Fibroblast of the conjunctiva (primary cell): Measurements from ENCODE around the gene HINT3.
"Not testable (repeated sequence)": the region's sequence is repeated elsewhere in the genome, so short reads cannot be mapped to it uniquely, and the experiment has no call there.

ENCODE experiments used
- DNase-seq: peaks from one replicate; pipeline ENCODE4 v3.0.0-alpha.2; 2010; ENCODE audit warnings: low read depth

HINT3 gene

GRCh38 chr6:125962900-125963497 is 6.4 kb downstream of the HINT3 start:
- no peak for DNase-seq

DNA sequence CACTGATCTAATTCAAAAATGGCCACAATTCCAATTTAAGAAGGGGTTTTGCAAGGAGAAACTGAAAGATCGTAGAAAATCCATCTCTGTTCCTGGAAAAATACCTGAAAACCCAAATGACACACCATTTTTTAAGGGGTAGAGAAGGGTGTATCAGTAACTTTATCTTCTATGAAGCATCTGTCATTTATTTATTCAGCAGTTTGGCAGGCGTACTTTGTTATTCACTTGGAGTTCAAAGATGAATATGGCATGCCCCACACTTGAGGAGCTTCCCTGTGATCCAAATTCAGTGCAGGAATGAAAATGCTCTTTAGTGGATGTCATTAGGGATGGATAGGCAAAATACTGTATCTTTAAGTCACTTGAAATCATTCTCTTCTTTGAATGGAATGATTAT is 7.2 kb downstream of the HINT3 start:
- no peak for DNase-seq

DNA sequence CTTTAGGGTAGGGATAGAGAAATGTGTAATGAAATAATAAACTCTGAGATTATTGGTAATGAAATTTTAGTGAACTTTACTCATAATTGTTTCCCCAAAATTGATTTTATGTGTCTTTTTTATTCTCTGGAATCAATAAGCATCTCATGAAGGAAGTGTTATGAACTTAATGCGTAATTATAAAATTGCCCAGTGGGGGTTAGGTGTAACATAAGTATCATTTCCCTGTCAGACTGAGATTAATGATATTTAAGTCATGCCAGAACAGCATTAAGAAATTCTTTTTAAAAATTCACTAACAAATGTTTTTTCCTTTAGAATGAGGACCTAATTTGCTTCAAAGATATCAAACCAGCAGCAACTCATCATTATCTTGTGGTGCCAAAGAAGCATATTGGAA is 10.0 kb downstream of the HINT3 start:
- no peak for DNase-seq

GRCh38 chr6:125968493-125968892 is 11.9 kb downstream of the HINT3 start:
- no peak for DNase-seq

DNA sequence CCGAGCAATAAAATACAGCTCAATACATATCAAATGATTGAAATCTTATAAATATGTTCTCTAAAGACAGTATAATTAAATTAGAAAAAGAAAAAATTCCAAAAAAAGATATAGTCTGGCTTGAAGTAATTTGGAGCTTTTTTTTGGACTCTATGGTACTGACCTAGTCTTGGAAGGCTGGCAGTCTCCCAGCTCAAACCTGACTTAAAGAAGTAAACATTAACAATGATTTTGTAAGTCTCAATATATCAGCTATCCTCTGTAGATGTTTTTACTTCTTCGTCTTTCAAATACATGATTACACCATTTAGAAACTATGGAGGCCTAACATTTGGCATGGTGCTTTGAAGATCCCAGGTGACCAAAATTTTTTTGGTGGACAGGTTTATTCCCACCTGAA is 14.2 kb downstream of the HINT3 start:
- DNase-seq: no peak

GRCh38 chr6:125972478-125972877 is 15.9 kb downstream of the HINT3 start:
- not testable (repeated sequence) for DNase-seq

GRCh38 chr6:125974214-125974866 is 17.8 kb downstream of the HINT3 start:
- peak; percentile 65 for DNase-seq

DNA sequence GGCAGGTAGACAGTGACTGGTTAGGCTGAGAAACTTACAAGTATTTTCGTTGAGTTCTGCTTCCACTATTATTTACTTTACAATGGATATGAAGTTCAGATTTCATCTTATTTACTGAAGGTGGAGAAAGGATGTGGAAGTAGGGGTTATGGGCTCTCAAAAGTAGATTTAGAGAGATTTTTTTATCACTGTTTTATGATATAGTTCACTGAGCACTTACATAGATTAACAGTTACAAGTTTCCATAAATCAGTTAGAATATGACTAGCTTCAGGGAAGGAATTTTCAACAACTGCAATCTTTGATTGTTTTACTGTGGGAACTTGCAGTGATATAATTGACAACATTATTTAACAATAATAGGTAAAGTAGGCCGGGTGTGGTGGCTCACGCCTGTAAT is 22.5 kb downstream of the HINT3 start:
- DNase-seq: no peak

DNA sequence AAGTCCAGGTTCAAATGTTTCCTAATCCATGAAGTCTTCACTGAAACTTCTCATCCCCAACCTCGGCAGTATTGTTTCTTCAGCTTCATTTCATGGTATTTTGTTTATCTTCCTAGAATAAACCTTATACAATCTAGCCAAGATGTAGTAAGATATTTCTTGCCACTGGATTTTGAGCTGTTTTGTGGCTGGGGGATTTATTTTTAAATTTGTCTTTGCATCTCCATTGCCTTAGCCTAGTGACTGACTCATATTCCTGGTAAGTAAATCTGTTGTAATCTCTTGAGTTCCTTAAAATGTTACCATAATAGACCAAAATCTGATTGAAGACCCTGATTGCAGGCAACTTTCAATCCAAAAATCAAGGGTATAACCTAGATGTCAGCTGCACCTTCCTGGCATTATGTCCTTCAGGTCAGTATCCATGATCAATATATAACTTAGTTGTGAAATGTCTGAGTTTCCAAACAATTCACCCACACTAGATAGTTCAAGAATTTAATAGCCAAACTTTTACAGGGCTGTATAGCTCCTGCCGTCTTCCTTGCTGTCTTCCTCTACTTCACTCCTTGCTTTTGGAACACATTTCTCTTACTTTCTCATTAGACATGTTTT is 25.1 kb downstream of the HINT3 start:
- no peak for DNase-seq

GRCh38 chr6:125983246-125983945 is 26.8 kb downstream of the HINT3 start:
- peak; percentile 72 for DNase-seq

DNA sequence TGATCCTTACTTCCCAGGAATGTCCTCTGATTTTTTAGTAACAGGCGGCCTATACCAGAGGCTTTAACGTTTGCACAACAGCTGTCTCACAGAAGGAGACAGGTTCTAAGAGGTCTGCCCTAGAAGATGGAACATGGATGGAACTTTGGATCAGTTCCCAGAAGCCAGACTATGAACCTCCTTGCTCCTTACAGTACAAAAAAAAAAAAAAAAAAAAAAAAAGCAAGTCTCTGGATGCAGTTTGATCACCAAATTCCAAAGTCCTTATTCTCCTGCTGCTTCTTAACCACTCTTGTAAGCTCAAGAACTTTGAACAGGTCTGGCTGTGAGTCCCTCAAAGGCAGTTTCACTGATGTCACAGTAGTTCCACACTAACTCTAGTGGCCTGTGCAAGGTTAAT is 27.7 kb downstream of the HINT3 start:
- DNase-seq: peak; percentile 58

DNA sequence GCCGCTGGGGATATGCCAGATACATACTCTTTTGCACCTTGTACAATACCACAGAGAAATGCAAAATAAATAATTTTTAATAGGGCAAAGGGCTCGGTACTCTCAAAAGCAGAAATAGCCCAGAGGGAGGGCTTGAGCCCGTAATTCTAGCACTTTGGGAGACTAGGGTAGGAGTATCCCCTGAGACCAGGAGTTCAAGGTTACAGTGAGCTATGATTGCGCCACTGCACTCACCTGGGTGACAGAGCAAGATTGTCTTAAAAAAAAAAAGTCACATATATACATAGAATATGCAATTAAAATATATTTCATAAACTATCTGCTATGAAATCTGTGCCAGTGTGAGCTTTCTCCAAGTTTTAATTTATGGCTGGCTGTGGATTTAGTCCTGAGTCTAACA is 29.0 kb downstream of the HINT3 start:
- DNase-seq: no peak

DNA sequence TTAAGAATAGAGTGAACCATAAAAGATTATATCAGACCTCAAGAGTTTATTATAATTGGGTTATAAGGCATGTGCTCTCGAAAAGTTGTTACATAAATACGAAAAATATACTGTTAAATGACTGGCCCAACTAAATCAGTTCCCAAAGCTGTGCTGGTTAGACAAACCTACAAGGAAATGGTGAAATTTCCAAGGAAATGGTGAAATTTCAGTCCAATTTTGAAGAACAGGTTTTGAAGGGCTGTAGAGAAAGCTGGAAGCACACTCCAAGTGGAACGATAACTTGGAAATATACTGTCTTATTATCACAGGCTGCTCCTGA is 29.4 kb downstream of the HINT3 start:
- DNase-seq: no peak

DNA sequence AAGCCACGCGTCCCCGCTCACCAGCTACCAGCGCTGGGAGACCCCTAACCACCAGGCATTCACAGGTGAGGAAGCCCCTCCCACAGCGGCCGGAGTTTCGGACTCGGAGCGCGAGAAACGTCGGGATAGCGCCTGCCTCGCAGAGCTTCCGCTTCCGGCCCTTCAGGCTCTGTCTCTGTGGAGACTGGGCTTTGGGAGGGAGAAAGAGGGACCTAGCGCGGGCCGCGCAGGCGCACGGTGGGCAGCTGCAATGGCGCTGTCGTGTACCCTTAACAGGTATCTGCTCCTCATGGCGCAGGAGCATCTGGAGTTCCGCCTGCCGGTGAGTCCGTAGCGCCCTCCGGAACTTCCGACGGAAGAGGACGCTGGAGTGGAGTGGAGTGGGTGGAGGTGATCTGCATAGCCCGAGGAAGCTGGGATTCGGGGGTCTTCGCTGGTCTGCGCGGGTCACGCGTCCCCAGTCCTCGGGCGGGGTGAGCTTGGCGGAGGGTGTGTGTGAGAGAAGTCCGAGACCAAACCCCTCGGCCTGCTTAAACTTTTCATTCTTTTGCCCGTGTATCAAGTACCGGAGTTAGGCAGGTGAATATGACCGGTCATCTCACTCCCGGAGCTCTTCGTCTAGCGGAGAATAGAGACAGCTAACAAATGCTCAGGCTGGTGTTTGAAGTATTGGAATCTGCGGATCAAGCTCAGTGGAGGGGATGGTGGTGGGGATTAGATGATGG is 29.9 kb downstream of the HINT3 start, which contains the start of gene TRMT11:
TSS of gene TRMT11 (plus strand) at position 240 of the 725 bp plus-strand sequence. CDS start at position 251, 11 bp downstream.
- peak; percentile 73 for DNase-seq

GRCh38 chr6:125987026-125987617 is 30.6 kb downstream of the HINT3 start:
- peak; percentile 5 for DNase-seq

DNA sequence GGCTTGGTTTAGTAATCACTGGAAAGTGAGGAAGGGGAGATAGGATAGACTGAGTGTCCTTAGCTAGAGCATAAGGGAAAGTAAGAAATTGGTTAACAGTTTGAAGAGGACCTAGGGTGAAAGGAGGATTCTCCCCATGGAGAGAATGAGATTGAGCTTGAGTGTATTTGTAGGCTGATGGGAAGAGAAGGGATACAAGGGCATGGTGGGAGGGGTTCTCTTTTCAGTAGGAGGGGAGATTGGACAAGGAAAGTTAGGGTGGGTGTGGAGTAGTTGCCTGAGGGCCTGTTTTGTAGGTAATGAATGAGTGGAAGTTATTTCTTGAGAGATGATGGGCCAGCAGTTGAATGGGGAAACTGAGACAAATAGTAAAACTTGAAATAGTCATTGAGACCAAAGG is 31.7 kb downstream of the HINT3 start:
- DNase-seq: no peak

GRCh38 chr6:125989631-125990030 is 33.1 kb downstream of the HINT3 start:
- no peak for DNase-seq

GRCh38 chr6:125991653-125992052 is 35.1 kb downstream of the HINT3 start:
- DNase-seq: no peak

DNA sequence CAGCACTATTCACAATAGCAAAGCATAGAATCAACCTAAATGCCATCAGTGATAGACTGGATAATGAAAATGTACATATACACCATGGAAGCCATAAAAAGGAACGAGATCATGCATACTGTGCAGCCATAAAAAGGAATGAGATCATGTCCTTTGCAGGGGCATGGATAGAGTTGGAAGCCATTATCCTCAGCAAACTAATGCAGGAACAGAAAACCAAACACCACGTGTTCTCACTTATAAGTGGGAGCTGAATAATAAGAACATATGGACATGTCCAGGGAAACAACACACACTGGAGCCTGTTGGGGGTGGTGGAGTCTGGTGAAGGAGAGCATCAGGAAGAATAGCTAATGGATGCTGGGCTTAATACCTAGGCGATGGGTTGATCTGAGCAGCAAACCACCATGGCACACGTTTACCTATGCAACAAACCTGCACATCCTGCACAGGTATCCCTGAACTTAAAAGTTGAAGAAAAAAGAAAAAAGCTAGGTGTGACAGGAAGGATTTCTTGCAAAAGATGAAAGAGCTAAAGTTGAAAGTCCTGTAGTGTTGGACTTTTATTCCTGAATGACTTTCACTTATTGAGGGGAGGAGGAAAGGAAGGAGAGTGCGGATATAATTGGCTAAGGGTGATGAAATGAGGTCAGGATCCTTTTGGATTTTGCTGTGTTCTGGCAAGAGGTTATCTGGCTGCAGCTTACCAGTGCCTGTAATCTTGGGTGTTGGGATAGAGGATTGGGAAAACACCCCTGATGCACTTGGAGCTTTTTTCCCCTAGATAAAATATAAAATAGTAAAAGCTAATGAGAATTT is 38.3 kb downstream of the HINT3 start:
- no peak for DNase-seq

GRCh38 chr6:125995972-125996580 is 39.5 kb downstream of the HINT3 start:
- peak; percentile 42 for DNase-seq
